LoVo (cell line): ENCODE results near the gene C12orf42.

Experiments used
- DNase-seq: peaks from one replicate; pipeline ENCODE4 v3.0.0-alpha.2; 2016; ENCODE audit warnings: low spot score

Gene C12orf42

GRCh38 chr12:103257763-103258162 lies 238.0 kb downstream of the C12orf42 start:
- no peak for DNase-seq
